GM12878 (cell line): ENCODE data around the gene LRRC58. TPM values are rescaled to one million over a fixed set of nuclear protein-coding genes. Genes with fewer than 3 reads are reported as not detected.

Experiments
- ATAC-seq: fragments of 200-7000 bp; cut with Tn5 transposase; 3 replicates; pipeline ENCODE4 v1.9.1; 2020; ENCODE audit warnings: mild to moderate bottlenecking, moderate library complexity
- BruUV-seq: library from RNA; stranded (reverse); fragments of 400-500 nt; replicated peaks from 2 replicates; lab custom pipeline; 2021; lab: Mats Ljungman, UMichigan
- CTCF ChIA-PET: fragments of 300-600 bp; sonication (Branson Sonifier 250); formaldehyde crosslinking; extraction: SDS; loops from one replicate; lab custom pipeline; 2021; ENCODE audit warnings: inconsistent platforms; lab: Yijun Ruan, JAX
- POLR2A ChIA-PET: fragments of 350-600 bp; formaldehyde crosslinking; extraction: SDS; loops from one replicate; lab custom pipeline; 2021; ENCODE audit warnings: inconsistent platforms; lab: Charles Lee
- RAD21 ChIA-PET: fragments of 300-600 bp; sonication (Branson Sonifier 250); formaldehyde crosslinking; loops from one replicate; lab custom pipeline; 2023; ENCODE audit warnings: antibody characterized with exemption; ENCODE audit not compliant: unreplicated experiment; lab: Charles Lee
- SMC1A ChIA-PET: fragments of 300-600 bp; sonication (Branson Sonifier 250); formaldehyde crosslinking; loops from one replicate; lab custom pipeline; 2023; ENCODE audit not compliant: unreplicated experiment, uncharacterized antibody; lab: Charles Lee
- DNase-seq: peaks from one replicate; pipeline ENCODE4 v3.0.0-alpha.2; 2011; ENCODE audit warnings: low read depth, low spot score
- FAIRE-seq: peaks from 3 replicates; lab custom pipeline; 2011; peaks lifted over from hg19 to GRCh38; lab: Jason Lieb, UNC
- H2AFZ ChIP-seq: 2 replicates; pipeline ENCODE4 v1.6.0; 2011; ENCODE audit warnings: low read depth, low read length, control low read depth; ENCODE audit not compliant: control insufficient read depth
- H3K27ac ChIP-seq: 2 replicates; pipeline ENCODE4 v1.5.1; 2011; ENCODE audit warnings: control low read depth; ENCODE audit not compliant: control insufficient read depth, insufficient read depth
- H3K27me3 ChIP-seq, 2 experiments: replicated peaks in 1 of 2; 2 replicates each; pipeline versions ENCODE4 v1.6.0 to v1.6.1; 2011; ENCODE audit warnings: low read length in 1 of 2; ENCODE audit not compliant: control insufficient read depth in 2 of 2, insufficient read depth in 2 of 2
- H3K36me3 ChIP-seq, 2 experiments: 2 replicates each; pipeline ENCODE4 v1.5.1; 2011; ENCODE audit warnings: low read length in 1 of 2; ENCODE audit not compliant: control insufficient read depth in 2 of 2, insufficient read depth in 2 of 2
- H3K4me1 ChIP-seq: 2 replicates; pipeline ENCODE4 v1.6.1; 2011; ENCODE audit warnings: mild to moderate bottlenecking, low read length, moderate library complexity, mixed read lengths; ENCODE audit not compliant: control insufficient read depth, insufficient read depth
- H3K4me2 ChIP-seq: 2 replicates; pipeline ENCODE4 v1.6.0; 2011; ENCODE audit warnings: control low read depth; ENCODE audit not compliant: control insufficient read depth, insufficient read depth
- H3K4me3 ChIP-seq: fragments of 200-600 bp; sonication (generic); 2 replicates; pipeline ENCODE4 v1.5.1; 2016
- H3K79me2 ChIP-seq: 2 replicates; pipeline ENCODE4 v1.6.0; 2011; ENCODE audit warnings: low read length; ENCODE audit not compliant: control insufficient read depth, insufficient read depth
- H3K9ac ChIP-seq: 2 replicates; pipeline ENCODE4 v1.8.0; 2011; ENCODE audit warnings: low read length, control low read depth, mixed read lengths; ENCODE audit not compliant: control insufficient read depth, insufficient read depth
- H3K9me3 ChIP-seq: replicated peaks from 3 replicates; pipeline ENCODE4 v1.5.1; 2011; ENCODE audit warnings: mild to moderate bottlenecking, low read length; ENCODE audit not compliant: control insufficient read depth, insufficient read depth
- H4K20me1 ChIP-seq: 2 replicates; pipeline ENCODE4 v1.6.0; 2011; ENCODE audit not compliant: control insufficient read depth, insufficient read depth
- ATF3 ChIP-seq: IDR thresholded peaks from 2 replicates; pipeline ENCODE4 v1.6.1; 2011; ENCODE audit warnings: low read depth, mild to moderate bottlenecking, low read length, moderate library complexity, borderline replicate concordance; ENCODE audit errors: extremely low read depth
- BCL11A ChIP-seq: IDR thresholded peaks from 2 replicates; pipeline ENCODE4 v1.6.1; 2011; ENCODE audit warnings: low read depth, low read length
- FOXM1 ChIP-seq: IDR thresholded peaks from 2 replicates; pipeline ENCODE4 v1.6.1; 2012; ENCODE audit warnings: low read depth, mild to moderate bottlenecking, inconsistent platforms, low read length, moderate library complexity
- HCFC1 ChIP-seq: fragments of 150-350 bp; IDR thresholded peaks from 2 replicates; pipeline ENCODE4 v1.6.1; 2014; ENCODE audit warnings: low read length
- JUND ChIP-seq: IDR thresholded peaks from 2 replicates; pipeline ENCODE4 v1.6.1; 2012; ENCODE audit warnings: low read depth, mild to moderate bottlenecking, low read length, improper control_type of control experiment, moderate library complexity
- KDM1A ChIP-seq: fragments of 200-600 bp; sonication (generic); IDR thresholded peaks from 2 replicates; pipeline ENCODE4 v1.6.1; 2016; ENCODE audit warnings: borderline replicate concordance
- KLF5 ChIP-seq: fragments of 450-650 bp; IDR thresholded peaks from 2 replicates; pipeline ENCODE4 v1.6.1; 2014; ENCODE audit warnings: mild to moderate bottlenecking; ENCODE audit not compliant: partially characterized antibody
- NKRF ChIP-seq: fragments of 450-650 bp; conservative IDR thresholded peaks from 2 replicates; pipeline ENCODE4 v1.6.1; 2017; ENCODE audit warnings: mild to moderate bottlenecking, moderate library complexity
- POLR2A ChIP-seq: IDR thresholded peaks from 2 replicates; pipeline ENCODE4 v1.6.1; 2011; ENCODE audit warnings: low read depth, mild to moderate bottlenecking, low read length
- POLR2AphosphoS2 ChIP-seq: IDR thresholded peaks from 2 replicates; pipeline ENCODE4 v1.6.1; 2011; ENCODE audit warnings: low read depth, mild to moderate bottlenecking, low read length, improper control_type of control experiment, moderate library complexity
- PRDM15 ChIP-seq: fragments of 450-650 bp; formaldehyde crosslinking; IDR thresholded peaks from 2 replicates; pipeline ENCODE4 v1.4.0; 2020; ENCODE audit warnings: mild to moderate bottlenecking, moderate library complexity
- RB1 ChIP-seq: fragments of 450-650 bp; formaldehyde crosslinking; IDR thresholded peaks from 2 replicates; pipeline ENCODE4 v1.6.1; 2017; ENCODE audit warnings: mild to moderate bottlenecking, borderline replicate concordance
- RCOR1 ChIP-seq: conservative IDR thresholded peaks from 2 replicates; pipeline ENCODE4 v1.6.1; 2012; ENCODE audit warnings: low read depth, low read length, improper control_type of control experiment
- SIN3A ChIP-seq: IDR thresholded peaks from 2 replicates; pipeline ENCODE4 v1.6.1; 2012; ENCODE audit warnings: low read depth, low read length, improper control_type of control experiment
- SKIL ChIP-seq: fragments of 450-650 bp; IDR thresholded peaks from 2 replicates; pipeline ENCODE4 v1.6.1; 2017; ENCODE audit warnings: mild to moderate bottlenecking, low read depth, inconsistent platforms; ENCODE audit not compliant: poor library complexity, severe bottlenecking
- SPI1 ChIP-seq: IDR thresholded peaks from 2 replicates; pipeline ENCODE4 v1.6.1; 2011; ENCODE audit warnings: low read depth, mild to moderate bottlenecking, low read length, moderate library complexity, borderline replicate concordance; ENCODE audit not compliant: insufficient read depth
- TARDBP ChIP-seq: IDR thresholded peaks from 2 replicates; pipeline ENCODE4 v1.6.1; 2016; ENCODE audit warnings: borderline replicate concordance
- ZNF217 ChIP-seq: fragments of 450-650 bp; IDR thresholded peaks from 2 replicates; pipeline ENCODE4 v1.6.1; 2017; ENCODE audit warnings: antibody characterized with exemption, mild to moderate bottlenecking
- WGBS: methylation state at CpG from one replicate; pipeline ENCODE4 v1.1.6; 2016; ENCODE audit warnings: low lambda C conversion rate; ENCODE audit not compliant: insufficient replicate concordance, insufficient coverage; ENCODE audit errors: missing lambda C conversion rate; 5-methylcytosine and 5-hydroxymethylcytosine counted together
- in situ Hi-C: fragments of 300-500 bp; cut with MboI; formaldehyde crosslinking; loops from 9 replicates; pipeline ENCODE4 v1.14.3; 2018; ENCODE audit warnings: mixed read lengths
- intact Hi-C: fragments of 100-400 bp; cut with micrococcal nuclease; formaldehyde crosslinking; loops from one replicate; pipeline ENCODE4 v1.14.2; 2022; ENCODE audit not compliant: unreplicated experiment
- polyA plus RNA-seq, 11 experiments: library from polyadenylated mRNA; depleted of rRNA in 4 of 11; unstranded in 6 of 11; stranded (reverse) in 5 of 11; fragments of >200 nt; fragmentation: Nextera tagmentation in 4 of 11; fragmentation: Illumina TruSeq in 1 of 11; extraction: Ambion mirVana in 4 of 11; extraction: Trizol in 1 of 11; gene quantifications; 1 replicate in 1 of 11; 2 replicates in 10 of 11; pipeline versions ENCODE4 v1.2.1 to v1.2.3, GENCODE V29; 2011 to 2016; ENCODE audit warnings: inconsistent platforms in 2 of 11, missing spikeins in 2 of 11, low read depth in 1 of 11
- total RNA-seq, 4 experiments: library from RNA; depleted of rRNA in 3 of 4; stranded (reverse); fragments of >200 nt in 3 of 4; fragmentation: Illumina TruSeq in 1 of 4; extraction: Trizol in 1 of 4; gene quantifications; 2 replicates each; pipeline versions ENCODE4 v1.2.1 to v1.2.3, GENCODE V29; 2013 to 2021

Gene LRRC58
- total and polyA plus RNA-seq, 10 of the 15 experiments (the other 5 are each of a cell fraction or from before 2014, with no cell fraction given): 7.7 to 29.5 (median 18.8) TPM

- no peaks in the 10 kb centered on the region for H3K27me3 ChIP-seq
- no peak overlapping the region for H3K4me2 ChIP-seq
- no TSS peak for BruUV-seq
- ATAC-seq (no peak), DNase-seq (no peak), FAIRE-seq (no peak)
- in situ Hi-C loops (no loop called here), intact Hi-C loops (no loop called here)
- no peak overlapping the region for H3K9ac ChIP-seq
- no peaks in the 10 kb centered on the region for H4K20me1 ChIP-seq
- POLR2A ChIA-PET: no interaction called here
- H2AFZ ChIP-seq: no peak overlapping the region
- SMC1A ChIA-PET: interaction anchor here (3.1 kb wide), 1 partner anchor 15 kb away, joined by 9 read pairs; no protein-coding TSS in a partner anchor
- no peak overlapping the region for H3K4me3 ChIP-seq
- H3K9me3 ChIP-seq: no peaks in the 10 kb centered on the region
- 80% methylated on average over 4 of the region's 4 CpGs for WGBS
- H3K36me3 ChIP-seq: no peaks in the 10 kb centered on the region
- H3K27ac ChIP-seq: no peak overlapping the region
- H3K79me2 ChIP-seq: peaks cover 25% of the 10 kb centered on the region
- RAD21 ChIA-PET: interaction anchor here (3.0 kb wide), 1 partner anchor 66 kb away, joined by 9 read pairs; no protein-coding TSS in a partner anchor
- CTCF ChIA-PET: interaction anchor here (8.6 kb wide), 1 partner anchor 65 kb away, joined by 52 read pairs; no protein-coding TSS in a partner anchor
- peaks cover 4% of the 10 kb centered on the region; the same call in 1 of the 2 replicates for H3K4me1 ChIP-seq
- no peak for TF ChIP-seq ATF3
- no peak for TF ChIP-seq POLR2AphosphoS2
- TF ChIP-seq RB1: no peak
- TF ChIP-seq TARDBP: no peak
- no peak for TF ChIP-seq JUND
- no peak for TF ChIP-seq HCFC1
- TF ChIP-seq BCL11A: no peak
- TF ChIP-seq POLR2A: no peak
- no peak for TF ChIP-seq NKRF
- no peak for TF ChIP-seq KDM1A
- TF ChIP-seq SKIL: no peak
- TF ChIP-seq RCOR1: no peak
- no peak for TF ChIP-seq KLF5
- TF ChIP-seq PRDM15 (CRISPR knock-in tag): no peak
- no peak for TF ChIP-seq FOXM1
- TF ChIP-seq SPI1: no peak
- TF ChIP-seq SIN3A: no peak
- TF ChIP-seq ZNF217: no peak
These were observed 2.9 kb upstream of the LRRC58 start for GRCh38 chr3:120352017-120352416.
